ENCODE data around the gene UQCR11.

UQCR11 gene

DNA sequence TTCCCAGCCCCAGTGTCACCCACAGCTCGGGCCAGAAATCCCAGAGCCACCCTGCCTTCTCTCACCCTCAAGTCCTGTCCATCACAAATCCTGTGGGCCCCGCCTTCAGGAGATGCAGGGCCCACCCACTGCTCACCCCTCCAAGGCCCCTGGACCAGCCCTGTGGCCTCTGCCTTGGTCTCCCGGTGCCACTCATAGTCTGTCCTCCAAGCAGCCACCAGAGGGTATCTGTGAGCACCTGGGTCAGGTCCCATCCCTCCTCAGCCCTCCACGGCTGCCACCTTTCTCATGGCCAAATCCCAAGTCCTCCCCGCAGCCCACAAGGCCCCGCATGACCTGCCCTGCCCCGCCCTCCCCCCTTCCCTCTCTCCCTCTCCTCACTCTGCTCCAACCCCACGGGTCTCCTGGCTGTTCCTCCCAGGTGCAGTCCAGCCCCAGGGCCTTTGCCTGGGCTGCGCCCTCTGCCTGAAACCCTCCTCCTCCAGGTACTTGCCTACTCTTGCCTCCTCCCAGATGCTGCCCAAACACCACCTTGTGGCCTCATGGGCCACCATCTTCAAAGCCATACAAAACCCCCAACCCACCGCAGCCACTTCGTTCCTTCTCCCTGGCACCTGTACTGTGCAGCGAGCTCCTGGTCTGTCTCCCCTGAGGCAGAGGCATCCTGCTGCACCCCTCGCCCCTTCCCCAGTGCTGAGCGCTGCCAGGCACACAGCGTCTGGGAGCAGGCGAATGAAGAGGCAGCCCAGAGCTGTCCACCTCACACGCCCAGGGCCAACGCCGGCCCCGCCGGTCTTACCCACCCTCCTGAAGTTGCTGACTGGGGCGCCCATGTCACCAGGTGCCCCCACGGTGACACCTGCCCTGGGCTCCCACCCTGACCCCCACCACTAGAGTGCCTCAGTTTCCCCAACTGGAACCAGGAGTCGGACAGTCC, 13.2 kb upstream of the UQCR11 start:
- DNase-seq (ENCODE audit: low read depth in 4 of 4, low spot score in 1 of 4), result no peak

DNA sequence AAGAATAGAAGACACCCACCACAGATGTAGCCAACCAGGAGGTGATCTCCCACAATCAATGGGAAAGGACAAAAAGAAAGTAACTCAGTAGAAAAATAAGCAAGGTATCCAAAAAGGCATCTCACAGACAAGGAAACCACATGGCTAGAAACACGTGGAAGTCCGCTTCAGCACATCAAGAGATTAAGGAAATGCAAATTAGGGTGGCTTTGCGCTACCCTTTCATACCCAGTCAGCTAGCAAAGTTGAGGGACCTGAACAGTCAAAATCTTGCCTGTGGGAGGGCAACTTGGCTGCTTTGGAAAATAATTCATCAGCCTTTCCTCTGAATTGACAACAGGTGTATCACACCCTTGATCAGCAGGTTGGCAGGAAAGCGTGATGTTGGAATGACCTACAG, 11.6 kb upstream of the UQCR11 start:
- no peak for DNase-seq (ENCODE audit: low read depth in 4 of 4, low spot score in 1 of 4)

DNA sequence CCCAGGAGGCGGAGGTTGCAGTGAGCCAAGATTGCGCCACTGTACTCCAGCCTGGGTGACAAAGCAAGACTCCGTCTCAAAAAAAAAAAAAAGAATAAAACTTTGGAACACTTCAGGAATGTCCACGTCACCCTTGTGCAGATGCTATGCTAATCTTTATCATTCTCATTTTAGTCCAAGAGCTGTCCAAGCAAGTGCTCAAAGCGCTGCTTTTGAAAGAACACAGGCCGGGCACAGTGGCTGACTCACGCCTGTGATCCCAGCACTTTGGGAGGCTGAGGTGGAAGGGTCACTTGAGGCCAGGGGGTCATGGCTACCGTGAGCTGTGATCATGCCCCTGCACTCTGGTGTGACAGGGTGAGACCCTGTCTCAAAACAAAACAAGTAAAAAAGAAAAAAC, 11.1 kb upstream of the UQCR11 start:
- no peak for DNase-seq (ENCODE audit: low read depth in 4 of 4, low spot score in 1 of 4)

DNA sequence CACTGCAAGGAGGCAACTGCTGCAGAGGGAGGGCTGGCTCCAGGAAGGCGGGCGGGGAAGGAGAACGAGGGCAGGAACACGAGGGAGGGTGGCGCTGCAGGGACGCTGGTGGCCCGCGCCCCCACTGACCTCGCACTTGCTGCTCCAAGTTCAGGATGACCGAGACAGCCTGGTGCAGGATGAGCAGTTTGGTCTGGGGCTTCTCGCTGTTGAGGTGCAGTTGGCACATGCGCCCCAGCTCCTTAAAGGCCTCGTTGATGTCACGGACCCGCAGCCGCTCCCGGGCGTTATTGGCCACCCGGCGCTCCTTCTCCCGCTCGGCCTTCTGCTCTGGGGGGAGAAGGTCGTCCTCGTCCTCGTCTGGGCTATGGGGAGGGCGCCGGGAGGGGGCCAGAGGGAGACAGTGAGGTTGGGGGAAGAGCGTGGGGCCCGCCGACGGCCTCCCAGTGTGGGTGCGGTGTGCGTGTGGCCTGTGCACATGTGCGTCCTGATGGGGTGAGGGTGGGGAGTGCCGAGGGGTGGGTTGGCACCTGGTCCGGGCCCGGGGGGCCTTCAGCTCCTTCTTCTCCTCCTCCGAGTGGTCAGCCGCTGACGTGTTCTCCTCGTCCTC, 10.0 kb upstream of the UQCR11 start:
- DNase-seq (ENCODE audit: low read depth in 4 of 4, low spot score in 1 of 4), result no peak

DNA sequence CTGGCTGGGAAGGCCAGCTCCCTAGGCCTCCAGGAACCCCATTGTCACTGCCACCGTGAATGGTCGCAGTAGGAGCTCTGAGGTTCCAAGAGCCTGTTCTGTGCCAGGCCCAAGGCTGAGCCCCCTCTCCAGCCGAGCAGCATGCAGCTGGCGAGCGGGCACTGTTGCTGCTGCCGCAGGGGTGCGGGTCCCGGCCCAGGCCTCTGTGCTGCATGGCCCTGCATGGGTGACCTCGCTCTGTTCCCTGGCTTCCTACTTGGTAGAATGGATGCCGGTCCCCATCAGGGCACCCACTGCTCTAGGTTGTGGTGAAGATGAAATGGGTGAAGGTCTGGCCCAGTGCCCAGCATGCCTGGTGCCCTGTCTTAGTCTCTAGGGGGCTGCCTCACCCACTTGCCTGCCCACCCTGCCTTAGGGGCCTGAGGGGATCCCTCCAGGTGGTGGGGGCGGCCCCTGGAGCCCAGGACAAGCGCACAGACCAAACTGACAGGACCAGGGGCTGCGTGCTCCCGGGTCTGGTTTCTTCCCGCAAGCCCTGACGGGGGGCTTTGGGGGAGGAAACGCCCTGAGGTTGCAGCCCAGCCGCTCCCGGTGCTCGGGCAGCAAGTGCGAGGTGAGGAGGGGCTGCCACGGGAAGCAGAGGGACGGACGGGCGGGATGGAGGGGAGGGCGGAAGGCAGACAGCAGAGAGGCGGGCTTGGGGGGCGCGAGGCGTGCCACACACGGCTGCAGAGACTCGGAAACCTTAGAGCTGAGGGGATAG, 8.7 kb upstream of the UQCR11 start:
- no peak for DNase-seq (ENCODE audit: low read depth in 4 of 4, low spot score in 1 of 4)

DNA sequence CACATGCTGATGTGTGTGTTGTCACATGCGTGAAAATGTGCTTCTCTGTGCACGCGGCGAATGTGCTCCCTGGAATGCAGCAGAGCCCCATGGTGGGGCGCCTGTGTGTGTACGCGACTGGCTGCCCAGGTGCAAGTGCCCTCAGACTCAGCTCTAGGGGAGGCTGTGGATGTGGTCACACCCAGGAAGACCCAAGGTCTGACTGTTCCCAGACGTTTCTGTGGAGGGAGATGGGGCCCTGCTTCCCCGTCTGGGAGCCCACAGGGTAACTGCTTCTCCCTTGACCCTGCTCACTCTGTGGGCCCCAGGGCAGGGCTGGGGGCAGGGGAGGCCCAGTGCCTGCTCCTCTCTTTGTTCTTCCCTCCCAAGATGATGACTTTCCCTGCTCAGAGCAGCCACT, 7.9 kb upstream of the UQCR11 start:
- no peak for DNase-seq (ENCODE audit: low read depth in 4 of 4, low spot score in 1 of 4)

DNA sequence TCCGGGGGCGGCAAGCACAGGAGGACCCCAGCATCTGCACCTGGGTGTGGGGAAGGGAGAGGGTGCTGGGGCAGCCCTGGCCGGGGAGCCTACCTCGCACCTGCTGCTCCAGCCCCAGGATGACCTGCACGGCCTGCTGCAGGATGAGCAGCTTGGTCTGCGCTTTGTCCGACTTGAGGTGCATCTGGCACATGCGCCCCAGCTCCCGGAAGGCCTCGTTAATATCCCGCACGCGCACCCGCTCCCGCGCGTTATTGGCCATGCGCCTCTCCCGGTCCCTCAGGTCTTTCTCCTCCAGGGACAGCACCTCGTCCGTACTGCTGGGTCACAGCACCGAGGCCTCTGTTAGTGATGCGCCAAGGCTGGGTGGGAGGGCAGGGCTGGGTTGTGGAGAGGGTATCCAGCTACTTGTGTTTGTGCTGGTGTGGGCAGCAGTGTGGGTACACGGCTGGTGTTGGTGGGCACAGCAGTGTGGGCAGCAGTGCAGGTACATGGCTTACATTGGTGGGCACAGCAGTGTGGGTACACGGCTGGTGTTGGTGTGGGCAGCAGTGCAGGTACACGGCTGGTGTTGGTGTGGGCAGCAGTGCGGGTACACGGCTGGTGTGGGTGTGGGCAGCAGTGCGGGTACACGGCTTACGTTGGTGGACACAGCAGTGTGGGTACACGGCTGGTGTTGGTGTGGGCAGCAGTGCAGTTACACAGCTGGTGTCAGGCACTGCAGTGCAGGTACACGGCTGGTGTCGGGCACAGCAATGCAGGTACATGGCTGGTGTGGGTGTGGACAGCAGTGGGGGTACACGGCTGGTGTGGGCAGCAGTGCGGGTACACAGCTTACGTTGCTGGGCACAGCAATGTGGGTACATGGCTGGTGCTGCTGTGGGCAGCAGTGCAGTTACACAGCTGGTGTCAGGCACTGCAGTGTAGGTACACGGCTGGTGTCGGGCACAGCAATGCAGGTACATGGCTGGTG, 7.1 kb upstream of the UQCR11 start:
- no peak for DNase-seq (ENCODE audit: low read depth in 4 of 4, low spot score in 1 of 4)

DNA sequence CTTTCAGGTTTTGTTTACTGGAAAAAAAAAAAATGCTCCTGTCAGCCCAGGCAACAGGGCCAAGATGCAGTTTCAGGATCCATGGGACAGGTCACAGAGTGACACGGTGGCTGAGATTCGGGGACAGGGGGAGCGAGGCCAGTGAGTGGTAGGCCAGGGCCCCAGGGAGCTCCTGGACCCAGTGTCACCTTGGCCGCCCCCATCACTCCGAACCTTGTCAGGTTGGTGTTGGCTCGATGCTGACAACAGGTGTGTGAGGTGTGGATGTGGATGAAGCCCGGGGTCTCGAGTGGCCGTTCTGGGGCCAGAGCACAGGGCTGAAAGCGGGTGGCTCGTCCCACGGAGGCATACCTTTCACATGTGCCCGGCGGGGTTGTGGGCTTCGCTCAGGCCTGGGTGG, 6.1 kb upstream of the UQCR11 start:
- no peak for DNase-seq (ENCODE audit: low read depth in 4 of 4, low spot score in 1 of 4)

DNA sequence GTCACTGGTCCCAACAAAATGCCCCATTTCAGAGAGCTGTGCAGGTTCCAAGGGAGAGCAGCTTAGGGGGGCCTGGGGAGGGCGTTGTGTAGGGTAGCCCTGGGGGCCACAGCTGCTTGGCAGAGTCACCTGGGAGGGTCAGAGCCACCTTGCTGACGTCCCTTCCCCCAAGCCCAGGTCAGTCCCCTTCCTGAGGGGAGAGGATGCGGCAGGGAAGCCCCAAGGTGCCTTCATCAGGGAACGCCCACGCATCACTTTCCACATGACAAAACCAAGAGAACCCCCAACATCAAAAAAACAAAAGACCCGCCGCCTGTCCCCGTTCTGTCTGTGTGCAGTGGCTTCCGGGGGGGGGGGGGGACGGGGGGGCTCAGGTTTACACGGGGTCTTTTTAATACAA, 5.3 kb upstream of the UQCR11 start:
- no peak for DNase-seq (ENCODE audit: low read depth in 4 of 4, low spot score in 1 of 4)

DNA sequence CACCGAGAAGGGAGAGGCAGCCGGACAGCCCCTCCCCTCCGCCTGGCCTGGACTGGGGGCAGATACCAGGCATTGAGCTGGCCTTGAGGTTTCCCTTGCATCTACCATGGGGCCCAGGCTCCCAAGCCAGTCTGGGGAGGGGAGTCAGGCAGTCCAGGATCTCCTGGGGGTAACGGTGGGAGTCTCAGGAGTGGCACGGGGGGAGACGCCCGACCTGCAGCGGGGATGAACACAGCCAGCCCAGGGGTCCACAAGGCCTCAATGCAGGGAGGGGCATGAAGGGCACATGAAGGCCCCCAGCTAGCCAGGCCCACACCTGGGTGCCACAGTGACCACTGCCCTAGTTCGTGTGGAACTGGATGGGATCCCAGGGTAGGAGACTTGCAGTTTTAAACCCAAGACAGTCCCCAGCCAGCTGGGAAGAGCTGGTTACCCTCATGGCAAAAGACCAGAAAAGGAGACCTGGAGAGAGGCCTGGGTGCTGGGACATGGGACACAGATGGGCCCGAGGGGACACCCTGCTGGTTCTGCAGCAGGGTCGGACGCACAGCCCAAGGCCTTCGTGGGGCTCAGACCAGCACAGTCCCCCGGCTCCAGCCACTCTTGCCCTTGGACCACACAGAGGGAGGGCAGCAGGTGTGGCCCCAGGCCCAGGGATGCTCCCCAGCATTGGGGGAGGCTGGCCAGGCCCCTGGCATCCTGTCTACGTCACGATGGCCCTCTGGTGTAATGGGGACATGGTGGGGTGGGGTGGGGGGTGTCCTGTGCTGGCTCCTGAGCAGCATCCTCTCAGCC, 4.6 kb upstream of the UQCR11 start:
- DNase-seq (ENCODE audit: low read depth in 4 of 4, low spot score in 1 of 4), result no peak

DNA sequence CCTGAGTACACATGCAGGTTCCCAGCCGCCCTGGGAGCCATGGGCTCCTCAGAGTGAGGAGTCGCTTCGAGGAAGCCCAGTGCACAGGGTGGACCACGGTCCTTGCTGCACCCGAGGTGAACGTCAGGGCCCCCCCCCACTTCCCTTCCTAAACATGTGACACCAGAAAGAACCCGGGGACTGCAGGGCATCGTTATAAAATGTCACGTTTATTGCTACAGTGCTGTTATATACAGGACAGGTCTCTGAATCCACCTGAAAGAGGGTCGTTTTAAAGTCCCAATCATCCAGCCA, 3.8 kb upstream of the UQCR11 start:
- no peak for DNase-seq (ENCODE audit: low read depth in 4 of 4, low spot score in 1 of 4)

DNA sequence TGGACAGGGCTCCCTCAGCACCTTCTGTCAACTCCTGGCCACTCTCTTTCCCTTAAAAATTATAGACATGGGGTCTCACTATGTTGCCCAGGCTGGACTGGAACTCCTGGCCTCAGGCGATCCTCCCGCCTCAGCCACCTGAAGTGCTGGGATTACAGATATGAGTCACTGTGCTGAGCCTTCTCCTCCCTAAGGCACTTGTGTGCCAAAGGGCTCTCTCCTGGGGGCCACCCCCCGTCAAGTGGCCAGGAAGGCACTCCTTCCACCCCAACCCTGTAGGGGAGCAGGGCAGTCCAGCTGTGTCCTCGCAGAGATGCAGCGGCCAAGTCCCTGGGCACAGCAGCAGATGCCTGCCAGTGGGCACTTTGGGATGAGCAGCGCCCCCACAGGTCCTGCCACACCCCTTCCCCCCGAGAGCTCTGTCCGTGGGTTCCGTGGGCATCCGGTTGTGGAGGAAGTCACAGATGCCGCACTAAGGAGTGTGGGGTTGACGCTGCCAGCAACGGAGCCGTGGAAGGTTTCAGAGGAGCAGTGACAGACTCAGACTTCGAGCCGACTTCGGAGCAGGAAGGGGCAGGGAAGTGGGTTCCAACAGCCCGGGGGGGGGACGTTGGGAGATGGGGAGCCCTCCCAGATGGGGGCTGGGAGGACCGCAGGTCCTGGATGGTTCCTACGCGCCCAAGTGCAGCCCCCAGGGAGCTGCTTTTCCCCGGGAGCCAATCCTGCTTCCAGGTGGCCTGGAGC, 3.3 kb upstream of the UQCR11 start:
- DNase-seq (ENCODE audit: low read depth in 4 of 4, low spot score in 1 of 4), result no peak

DNA sequence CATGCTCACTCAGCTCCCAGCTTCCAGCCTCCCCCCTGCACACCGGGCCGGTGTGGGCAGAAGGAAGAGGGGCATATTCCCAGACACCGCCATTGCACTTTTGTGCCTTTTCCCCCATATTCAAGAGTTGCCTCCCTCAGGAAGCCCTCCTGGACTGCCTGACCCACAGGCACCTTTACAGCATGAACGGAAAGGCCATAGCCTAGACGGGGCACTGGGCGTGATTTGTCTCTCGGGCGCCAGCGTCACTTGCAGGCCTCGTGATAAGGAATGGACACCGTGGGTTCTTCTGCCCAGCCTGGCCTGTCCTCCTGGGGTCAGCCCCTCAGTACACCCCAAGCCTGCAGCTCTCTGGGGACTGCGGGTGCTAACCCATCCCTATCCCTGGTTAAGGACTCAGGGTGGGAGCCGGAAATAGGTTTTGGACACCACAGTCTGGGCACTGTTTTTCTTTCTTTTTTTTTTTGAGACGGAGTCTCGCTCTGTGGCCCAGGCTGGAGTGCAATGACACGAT, 933 bp upstream of the UQCR11 start:
- no peak for DNase-seq (ENCODE audit: low read depth in 4 of 4, low spot score in 1 of 4)

DNA sequence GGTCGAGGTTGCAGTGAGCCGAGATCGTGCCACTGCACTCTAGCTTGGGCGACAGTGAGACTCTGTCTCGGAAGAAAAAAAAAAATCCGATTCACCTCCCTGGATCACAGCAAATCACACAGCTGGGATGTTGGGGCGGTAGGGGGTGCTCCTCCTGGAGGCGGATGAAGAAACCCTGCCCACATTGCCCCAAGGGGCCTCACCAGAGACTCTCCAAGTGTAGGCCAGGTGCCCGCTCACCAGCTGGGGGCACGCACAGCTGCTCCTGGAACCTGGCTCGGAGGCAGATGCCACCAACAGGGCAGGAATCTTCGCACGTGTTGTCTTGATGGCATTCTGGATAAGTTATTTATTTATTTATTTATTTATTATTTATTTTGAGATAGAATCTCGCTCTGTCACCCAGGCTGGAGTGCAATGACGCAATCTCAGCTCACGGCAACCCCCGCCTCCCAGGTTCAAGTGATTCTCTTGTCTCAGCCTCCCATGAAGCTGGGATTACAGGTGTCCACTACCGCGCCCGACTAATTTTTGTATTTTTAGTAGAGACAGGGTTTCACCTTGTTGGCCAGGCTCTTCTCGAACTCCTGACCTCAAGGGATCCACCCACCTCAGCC, 3.1 kb downstream of the UQCR11 start:
- DNase-seq (ENCODE audit: low read depth in 4 of 4, low spot score in 1 of 4), result no peak

DNA sequence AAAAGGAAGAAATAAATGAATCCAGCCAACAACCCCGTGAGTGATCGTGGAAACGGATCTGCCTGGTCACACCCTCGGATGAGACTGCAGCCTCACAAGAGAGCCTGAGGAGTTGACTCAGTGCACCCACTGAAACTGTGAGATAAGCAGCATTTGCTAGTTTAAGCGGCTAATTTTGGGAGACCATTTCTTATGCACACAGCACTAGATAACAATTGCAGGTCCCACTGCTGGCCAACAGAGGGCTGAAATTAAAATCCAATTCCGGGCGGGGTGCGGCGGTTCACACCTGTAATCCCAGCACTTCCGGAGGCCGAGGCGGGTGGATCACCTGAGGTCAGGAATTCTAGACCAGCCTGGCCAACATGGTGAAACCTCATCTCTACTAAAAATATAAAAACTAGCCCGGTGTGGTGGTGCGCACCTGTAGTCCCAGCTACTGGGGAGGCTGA, 3.6 kb downstream of the UQCR11 start:
- no peak for DNase-seq (ENCODE audit: low read depth in 4 of 4, low spot score in 1 of 4)

DNA sequence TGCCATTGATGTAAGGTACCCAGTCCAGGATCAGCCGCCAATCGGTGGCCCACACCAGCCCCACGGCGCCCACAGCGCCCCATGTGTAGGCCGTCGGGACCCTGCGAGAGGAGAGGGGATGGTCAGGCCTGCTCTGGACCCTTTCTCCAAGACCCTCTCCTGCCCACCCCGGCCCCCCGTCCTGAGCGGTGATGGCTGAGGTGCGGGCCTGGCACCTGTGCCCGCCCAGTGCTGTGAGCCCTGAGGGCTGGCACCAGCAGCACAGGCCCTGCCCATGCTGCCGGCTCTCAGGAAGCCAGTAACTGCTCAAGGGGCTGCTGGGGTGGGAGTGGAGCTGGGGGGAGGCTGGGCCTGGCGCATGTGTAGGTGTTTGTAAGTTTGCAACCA, 5.8 kb downstream of the UQCR11 start:
- no peak for DNase-seq (ENCODE audit: low read depth in 4 of 4, low spot score in 1 of 4)

DNA sequence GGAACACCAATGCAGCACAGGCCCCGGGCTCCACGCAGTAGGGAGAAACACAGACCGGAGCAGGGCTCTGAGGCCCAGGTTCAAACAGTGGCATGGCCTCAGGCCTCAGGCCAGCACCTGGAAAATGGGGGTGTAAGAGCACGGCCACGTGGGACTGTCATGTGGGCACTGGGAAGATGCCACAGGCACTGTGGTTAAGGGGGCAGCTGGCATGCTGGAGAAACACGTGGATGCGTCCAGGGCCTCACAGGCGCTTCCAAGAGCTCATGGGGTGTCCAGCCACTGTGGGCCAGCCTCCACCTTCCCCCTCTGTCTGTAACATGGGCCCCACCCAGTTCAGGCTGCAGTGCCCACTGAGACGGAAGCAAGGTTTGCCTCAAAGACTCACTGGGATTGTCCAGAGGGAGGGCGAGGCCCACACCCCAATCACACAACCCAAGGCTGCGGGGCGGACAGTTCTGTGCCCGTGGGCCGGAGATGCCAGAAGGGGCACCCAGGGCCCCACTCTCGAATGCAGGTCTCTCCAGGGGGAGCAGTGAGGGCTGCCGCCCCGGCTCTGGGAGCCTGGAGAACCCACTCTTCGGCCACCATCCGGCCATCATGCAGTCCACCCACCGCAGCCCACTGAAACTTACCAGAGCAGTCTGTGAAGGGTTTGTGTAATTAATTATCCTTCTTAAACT, 6.3 kb downstream of the UQCR11 start:
- no peak for DNase-seq (ENCODE audit: low read depth in 4 of 4, low spot score in 1 of 4)

DNA sequence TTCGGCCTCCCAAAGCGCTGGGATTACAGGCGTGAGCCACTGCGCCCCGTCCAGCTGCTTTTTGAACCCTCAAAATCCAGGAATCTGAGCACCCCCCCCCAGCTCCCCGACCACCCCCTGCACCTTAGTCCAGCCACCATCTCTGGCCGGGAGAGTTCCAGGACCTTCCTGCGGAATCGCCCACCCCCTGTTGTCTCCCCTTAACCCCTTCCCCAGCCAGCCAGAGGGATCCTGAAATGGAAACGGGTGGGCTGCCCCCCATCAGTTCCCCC, 11.8 kb downstream of the UQCR11 start:
- no peak for DNase-seq (ENCODE audit: low read depth in 4 of 4, low spot score in 1 of 4)

All from stimulated activated CD4-positive, alpha-beta T cell treated with anti-CD3 and anti-CD28 coated beads, Interleukin-1b, Interleukin-23, amount 100 ng/mL, for 24 hours (primary cell).